HG02623 (cell line): ENCODE data around the gene CENPX.
A peak's percentile ranks its signal among the peaks of the same experiment; 100 is the strongest.
"Not testable (repeated sequence)": the region's sequence is repeated elsewhere in the genome, so short reads cannot be mapped to it uniquely, and the experiment has no call there.

Experiments used
- ATAC-seq: cut with Tn5 transposase; IDR thresholded peaks from one replicate; pipeline ENCODE4 v1.9.1; 2021; ENCODE audit warnings: moderate library complexity; ENCODE audit not compliant: unreplicated experiment

The CENPX gene

DNA sequence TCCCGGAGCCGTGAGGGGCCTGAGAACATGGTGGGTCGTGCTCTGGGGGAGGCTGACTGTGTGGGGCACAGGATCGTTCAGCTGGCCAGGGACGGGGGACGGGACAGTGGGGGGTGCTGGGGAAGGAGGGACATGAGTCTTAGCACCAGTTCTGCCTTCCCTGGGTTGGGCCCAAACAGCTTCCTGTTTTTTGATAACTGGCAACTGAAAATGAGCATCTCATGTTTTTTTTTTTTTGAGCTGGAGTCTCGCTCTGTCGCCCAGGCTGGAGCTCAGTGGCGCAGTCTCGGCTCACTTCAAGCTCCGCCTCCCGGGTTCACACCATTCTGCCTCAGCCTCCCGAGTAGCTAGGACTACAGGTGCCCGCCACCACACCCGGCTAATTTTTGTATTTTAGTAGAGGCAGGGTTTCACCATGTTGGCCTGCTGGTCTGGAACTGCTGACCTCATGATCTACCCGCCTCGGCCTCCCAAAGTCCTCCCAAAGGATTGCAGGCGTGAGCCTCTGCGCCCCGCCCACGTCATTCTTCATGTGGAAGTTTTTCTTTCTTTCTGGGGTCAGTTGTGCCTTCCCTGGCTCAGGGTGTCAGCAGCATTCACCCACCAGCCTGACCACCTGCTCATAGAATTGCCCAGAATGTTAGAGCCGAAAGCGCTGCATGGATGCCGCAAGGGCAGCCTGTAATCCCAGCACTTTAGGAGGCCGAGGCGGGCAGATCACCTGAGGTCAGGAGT is 38.9 kb downstream of the CENPX start:
- ATAC-seq: no peak

DNA sequence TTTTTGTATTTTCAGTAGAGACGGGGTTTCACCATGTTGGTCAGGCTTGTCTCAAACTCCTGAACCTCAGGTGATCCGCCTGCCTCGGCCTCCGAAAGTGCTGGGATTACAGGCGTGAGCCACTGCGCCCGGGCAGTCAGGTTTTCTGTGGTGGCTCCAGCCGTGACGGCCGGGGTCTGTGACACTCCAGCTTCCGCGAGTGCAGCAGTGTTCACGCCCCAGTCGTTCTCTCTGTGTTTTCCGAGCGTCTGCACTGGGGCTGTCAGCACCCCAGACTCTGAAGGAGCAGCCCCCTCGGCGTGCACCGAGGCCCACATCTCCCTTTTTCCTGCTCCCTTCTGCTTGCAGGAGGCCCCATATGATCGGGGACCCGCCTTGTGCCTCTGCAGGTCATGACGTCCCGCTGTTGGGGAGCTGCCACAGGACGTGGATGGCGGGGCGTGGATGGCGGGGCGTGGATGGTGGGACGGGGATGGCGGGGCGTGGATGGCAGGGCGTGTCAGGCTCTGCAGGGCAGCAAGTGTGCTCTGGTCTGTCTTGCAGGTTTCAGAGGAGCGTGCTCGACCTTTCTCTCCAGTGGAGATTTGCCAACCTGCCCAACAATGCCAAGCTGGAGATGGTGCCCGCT is 39.6 kb downstream of the CENPX start:
- no peak for ATAC-seq

DNA sequence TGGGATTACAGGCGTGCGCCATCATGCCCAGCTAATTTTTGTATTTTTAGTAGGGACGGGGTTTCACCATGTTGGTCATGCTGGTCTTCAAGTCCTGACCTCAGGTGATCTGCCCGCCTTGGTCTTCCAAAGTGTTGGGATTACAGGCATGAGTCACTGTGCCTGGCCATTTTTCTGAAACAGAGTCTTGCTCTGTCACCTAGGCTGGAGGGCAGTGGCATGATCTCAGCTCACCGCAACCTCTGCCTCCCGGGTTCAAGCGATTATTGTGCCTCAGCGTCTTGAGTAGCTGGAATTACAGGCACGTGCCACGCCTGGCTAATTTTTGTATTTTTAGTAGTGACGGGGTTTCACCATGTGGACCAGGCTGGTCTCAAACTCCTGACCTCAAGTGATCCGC is 41.2 kb downstream of the CENPX start:
- not testable (repeated sequence) for ATAC-seq

DNA sequence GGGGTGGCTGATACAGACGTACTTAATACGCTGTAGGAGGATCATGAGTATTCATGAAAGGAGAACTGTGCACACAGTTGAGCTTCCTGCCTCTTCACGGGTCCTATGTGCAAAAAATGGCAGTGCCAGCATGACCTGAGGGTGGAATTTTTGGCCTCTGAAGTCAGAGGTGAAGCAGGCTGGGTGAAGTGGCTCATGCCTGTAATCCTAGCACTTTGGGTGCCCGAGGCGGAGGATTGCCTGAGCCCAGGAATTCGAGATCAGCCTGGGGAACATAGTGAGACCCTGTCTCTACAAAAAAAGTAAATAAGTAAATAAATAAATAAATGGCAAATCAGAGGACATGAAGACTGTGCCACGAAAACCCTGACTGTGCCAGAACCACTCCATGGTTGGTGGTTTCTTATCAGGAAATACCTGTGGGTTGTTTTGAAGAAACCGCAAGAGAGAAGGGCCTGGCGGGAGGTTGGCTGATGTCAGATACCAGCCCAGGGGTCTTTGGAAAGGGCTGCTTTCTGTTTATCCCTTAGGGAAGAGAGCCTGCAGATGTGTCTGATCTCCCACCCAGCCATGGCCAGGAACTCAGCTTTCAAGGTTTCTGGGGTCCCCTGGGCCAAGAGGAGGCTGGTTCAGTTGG is 41.9 kb downstream of the CENPX start:
- no peak for ATAC-seq

DNA sequence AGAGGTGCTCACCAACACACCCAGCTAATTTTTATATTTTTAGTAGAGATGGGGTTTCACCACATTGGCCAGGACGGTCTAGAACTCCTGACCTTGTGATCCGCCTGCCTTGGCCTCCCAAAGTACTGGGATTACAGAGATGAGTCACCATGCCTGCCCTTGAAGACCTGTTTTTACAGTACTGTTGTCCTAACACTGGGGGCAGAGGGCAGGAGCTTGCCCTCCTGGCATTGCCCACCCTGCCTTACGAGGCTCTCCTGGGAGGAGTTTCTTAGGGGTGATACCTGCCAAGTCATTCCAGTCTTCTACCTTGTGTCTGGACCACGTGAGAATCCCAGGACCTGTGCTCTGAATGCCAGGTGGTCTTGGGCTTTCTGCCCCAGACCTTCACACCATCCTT is 42.6 kb downstream of the CENPX start:
- ATAC-seq: no peak

DNA sequence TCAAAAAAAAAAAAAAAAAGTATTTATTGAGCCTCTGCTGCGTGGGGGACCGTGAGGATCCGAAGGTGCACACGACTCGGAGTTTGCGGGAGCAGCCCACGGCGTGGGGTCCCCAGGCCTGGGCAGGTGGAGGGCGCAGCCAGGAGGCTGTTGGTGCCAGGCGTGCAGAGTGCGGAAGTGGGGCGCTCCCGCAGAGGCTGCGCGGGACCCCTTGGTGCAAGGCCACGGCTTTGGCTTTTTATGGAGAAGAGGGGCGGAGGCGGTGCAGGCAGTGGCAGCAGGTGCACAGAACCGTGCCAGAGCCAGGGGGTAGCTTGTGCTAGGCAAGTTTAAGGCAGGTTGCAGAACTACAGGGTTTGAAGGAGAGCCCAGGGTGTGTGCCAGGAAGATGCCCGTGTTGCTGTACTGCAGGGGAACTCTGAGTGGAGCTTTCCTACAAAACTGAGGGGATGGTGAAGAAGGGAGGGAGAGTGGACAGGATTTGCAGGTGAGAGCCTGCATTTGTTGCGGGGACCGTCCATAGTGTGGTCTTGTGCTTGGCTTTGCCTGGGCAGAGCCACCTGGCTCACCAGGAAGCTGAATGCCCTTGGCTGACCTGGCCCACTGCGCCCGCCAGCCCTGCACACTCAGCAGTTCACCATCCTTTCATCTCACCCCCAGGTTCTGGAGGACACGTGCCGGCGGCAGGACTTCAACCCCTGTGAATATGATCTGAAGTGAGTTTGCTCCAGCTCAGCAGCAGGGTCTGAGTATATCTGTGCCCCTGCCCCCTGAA is 44.0 kb downstream of the CENPX start:
- no peak for ATAC-seq

DNA sequence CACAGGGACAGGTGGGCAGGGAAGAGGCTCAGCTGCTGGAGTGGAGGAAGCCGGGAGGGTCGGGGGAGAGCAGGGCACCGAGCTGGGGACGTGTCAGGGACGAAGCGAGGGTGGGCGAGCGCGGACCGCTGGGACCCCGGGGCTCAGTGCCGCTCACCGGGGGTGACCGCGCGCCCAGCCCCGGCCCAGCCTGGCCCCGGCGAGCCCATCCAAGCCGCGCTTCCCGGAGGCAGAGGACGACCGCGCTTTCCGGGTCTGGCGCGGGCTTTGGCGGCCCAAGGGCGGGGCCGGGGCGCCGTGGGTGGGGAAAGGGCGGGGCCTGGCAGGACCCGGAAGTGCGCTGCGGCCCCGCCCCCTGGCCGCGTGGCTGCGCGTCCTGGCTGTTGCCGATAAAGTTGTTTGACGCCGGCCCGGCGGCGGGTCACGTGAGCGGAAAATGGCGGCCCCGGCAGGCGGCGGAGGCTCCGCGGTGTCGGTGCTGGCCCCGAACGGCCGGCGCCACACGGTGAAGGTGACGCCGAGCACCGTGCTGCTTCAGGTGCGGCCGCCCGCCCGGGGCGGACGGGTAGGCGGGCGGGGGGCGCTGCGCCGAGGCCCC is 45.4 kb downstream of the CENPX start, which contains the start of gene ASPSCR1:
ASPSCR1 (plus strand) TSS at position 419 of the 598 bp plus-strand sequence; CDS start at position 437, 18 bp downstream.
- peak; percentile 82 for ATAC-seq

DNA sequence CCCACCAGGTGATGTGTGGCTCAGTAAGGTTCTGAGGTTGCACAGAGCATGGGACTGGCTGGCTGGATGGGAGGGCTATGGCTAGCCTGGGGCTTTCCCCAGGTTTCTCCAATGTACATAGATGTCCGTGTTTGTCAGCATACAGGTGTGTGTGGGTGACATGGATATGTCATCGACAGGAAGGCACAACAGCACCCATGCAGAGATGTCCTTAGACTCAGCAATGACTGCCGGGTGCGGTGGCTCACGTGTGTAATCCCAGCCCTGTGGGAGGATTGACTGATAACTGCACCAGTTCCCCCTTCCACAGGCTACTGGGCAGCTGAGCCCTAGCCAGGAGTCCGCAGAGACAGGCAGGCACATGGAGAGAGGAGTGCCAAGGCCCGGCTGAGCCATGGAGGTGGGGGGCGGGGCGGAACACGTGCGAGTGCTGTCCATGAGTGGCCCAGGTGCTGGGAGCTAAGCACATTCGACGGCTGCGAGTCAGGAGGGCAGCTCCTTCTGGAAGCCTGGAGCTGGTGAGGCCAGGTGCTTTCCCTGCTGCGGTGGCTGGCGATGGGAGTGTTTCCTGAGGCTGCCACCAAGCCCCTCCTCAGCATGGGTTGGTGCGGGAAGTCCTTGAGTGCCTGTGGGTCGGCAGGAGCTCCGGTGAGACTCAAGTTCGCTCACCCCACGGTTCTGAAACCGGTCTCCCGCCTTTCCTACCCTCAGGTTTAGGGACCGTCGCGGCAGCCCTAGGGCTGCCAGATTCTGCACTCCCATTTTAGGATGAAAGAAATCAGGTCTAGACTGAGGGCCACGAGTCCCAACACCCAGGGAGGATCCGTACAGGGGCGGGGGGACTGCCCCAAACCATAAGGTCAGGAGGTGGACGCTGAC is 46.1 kb downstream of the CENPX start:
- ATAC-seq: peak; percentile 8

DNA sequence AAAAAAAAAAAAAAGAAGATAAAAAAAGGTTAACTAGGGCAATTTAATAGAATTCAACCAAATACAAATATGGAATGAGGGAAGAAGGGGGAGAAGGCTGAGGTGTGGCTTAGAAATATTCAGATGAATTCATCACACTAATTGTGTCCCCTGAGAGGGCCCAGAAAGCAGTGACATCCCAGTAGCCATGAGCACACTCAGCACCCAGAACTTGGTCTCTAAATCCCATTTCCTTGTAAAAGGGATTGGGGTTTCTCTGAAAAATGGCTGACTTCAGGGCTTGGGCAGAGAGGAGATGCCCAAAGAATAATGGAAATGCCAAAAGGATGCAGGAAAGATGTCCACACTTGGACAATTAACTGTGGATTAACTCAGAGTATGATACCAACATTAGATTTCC is 49.2 kb downstream of the CENPX start:
- ATAC-seq: no peak

DNA sequence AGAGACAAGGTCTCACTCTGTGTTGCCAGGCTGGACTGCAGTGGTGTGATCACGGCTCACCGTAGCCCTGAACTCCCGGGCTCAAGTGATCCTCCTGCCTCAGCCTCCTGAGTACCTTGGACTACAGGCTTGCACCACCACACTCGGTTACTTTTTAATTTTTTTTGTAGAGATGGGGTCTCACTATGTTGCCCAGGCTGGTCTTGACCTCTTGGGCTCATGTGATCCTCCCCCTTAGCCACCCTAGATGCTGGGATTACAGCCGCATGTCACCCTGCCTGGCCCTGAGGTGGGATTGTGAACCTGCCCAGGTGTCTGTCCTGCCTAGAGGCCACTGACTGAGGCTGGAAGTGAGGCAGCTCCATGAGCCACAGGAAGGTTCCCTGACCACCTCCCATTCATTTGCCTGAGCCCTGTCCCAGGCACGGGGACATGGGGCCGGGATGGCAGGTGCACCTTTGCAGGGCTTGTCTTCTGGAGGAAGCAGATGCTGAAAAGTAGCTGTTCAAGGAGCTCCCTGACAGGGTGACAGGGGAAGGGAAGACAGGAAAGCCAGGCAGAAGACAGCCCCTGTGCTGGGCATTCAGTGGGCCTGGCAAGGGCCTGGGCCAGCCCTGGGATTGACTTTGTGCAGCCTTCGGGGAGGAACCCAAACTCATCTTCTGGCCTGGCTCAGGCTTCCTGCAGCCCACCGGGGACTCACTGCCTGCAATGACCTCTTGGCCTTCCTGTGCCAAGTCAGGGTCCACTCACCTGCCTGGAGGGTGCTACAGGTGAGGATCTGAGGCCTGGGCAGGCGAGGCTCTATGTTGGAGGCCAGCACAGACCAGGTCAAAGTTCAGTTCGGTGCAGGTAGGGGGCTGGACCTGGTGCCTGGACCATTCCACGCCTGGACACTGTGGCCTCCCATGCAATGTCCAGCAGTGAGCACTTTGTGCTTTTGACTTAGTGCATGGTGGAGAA is 53.5 kb downstream of the CENPX start:
- no peak for ATAC-seq
